Measurements from ENCODE around the gene FGF22.

The FGF22 gene

GRCh38 chr19:681029-682019, 41.6 kb downstream of the FGF22 start:
- in situ Hi-C loops (cut with MboI; ENCODE audit: low sequenced_read_pairs, unreplicated experiment), result no loop called here
- DNase-seq (ENCODE audit: low spot score), result peak; percentile 97
- TF ChIP-seq CTCF (IDR thresholded peaks at IDR 0.05; ENCODE audit: borderline replicate concordance, control extremely low read depth, extremely low read depth, insufficient read depth, missing control alignments), result no peak

GRCh38 chr19:682678-683320, 43.1 kb downstream of the FGF22 start:
- no peak for DNase-seq (ENCODE audit: low spot score)
- no peak for TF ChIP-seq CTCF (IDR thresholded peaks at IDR 0.05; ENCODE audit: borderline replicate concordance, control extremely low read depth, extremely low read depth, insufficient read depth, missing control alignments)
- in situ Hi-C loops (cut with MboI; ENCODE audit: low sequenced_read_pairs, unreplicated experiment), result no loop called here

GRCh38 chr19:685454-685931, 45.8 kb downstream of the FGF22 start:
- no peak for DNase-seq (ENCODE audit: low spot score)
- TF ChIP-seq CTCF (IDR thresholded peaks at IDR 0.05; ENCODE audit: borderline replicate concordance, control extremely low read depth, extremely low read depth, insufficient read depth, missing control alignments), result no peak
- in situ Hi-C loops (cut with MboI; ENCODE audit: low sequenced_read_pairs, unreplicated experiment), result no loop called here

- in situ Hi-C loops (cut with MboI; ENCODE audit: low sequenced_read_pairs, unreplicated experiment), result no loop called here
- TF ChIP-seq CTCF (IDR thresholded peaks at IDR 0.05; ENCODE audit: borderline replicate concordance, control extremely low read depth, extremely low read depth, insufficient read depth, missing control alignments), result no peak
Observed at GRCh38 chr19:686589-687297, 47.1 kb downstream of the FGF22 start.

GRCh38 chr19:687569-688166, 48.0 kb downstream of the FGF22 start:
- DNase-seq (ENCODE audit: low spot score), result no peak
- in situ Hi-C loops (cut with MboI; ENCODE audit: low sequenced_read_pairs, unreplicated experiment), result no loop called here
- no peak for TF ChIP-seq CTCF (IDR thresholded peaks at IDR 0.05; ENCODE audit: borderline replicate concordance, control extremely low read depth, extremely low read depth, insufficient read depth, missing control alignments)

More at GRCh38 chr19:686589-687297, 47.1 kb downstream of the FGF22 start:
- no peak for DNase-seq (ENCODE audit: low spot score)

- no peak for DNase-seq (ENCODE audit: low spot score)
- in situ Hi-C loops (cut with MboI; ENCODE audit: low sequenced_read_pairs, unreplicated experiment), result no loop called here
- no peak for TF ChIP-seq CTCF (IDR thresholded peaks at IDR 0.05; ENCODE audit: borderline replicate concordance, control extremely low read depth, extremely low read depth, insufficient read depth, missing control alignments)
Observed at GRCh38 chr19:688214-688613, 48.5 kb downstream of the FGF22 start.
